ENCODE measurements around the gene DAND5. TPM values are rescaled to one million over a fixed set of nuclear protein-coding genes. Genes with fewer than 3 reads are reported as not detected.

Gene DAND5
- total and polyA plus RNA-seq, 2 of the 13 experiments (the other 11 are each of a cell fraction or from before 2014, with no cell fraction given), result 0.04 TPM; not detected in 1

DNA sequence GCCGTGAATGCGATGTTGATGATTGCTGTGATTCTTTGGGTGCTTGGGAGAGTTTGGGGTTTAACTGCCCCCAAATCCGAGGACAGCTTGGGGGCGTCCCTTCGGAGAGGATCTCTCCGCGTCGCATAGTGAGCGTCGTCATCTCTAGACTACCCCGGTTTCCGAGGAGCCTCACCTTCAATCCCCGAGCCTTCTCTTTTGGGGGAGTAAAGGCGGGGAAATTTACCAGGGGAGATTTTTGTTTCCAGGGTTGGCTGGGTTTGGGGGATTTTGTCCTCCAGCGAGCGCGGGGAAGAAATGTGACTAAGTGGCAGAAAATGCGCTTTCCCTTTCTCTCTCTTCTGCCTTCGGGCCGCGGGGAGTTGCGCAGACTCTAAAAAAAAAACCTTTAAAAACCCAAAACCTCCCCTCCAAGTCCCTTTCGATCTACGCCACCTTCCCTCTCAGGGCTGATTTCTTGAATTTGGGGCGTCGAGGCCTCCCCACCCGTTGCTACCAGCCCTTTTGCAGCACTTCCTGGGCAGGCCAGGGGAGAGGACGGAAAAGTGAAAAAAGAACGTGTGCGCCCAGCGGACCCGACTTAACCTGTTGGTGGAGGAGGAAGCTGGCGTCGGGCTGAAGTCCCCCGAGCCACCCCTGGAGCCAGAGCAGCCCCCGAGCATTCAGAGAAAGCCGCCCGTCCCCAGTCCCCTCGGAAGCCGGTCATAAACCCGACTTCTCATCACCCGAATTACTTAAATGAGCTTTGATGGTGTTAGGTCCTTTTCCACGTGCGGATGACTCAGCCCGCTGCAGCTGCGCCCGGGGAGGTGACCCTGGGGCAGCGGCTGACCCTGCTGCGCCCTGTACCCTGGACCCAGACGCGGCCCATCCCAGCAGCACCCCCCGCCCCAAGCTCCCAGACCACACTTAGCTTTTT, 43.6 kb downstream of the DAND5 start (continued):
- TF ChIP-seq, protein P1, sequence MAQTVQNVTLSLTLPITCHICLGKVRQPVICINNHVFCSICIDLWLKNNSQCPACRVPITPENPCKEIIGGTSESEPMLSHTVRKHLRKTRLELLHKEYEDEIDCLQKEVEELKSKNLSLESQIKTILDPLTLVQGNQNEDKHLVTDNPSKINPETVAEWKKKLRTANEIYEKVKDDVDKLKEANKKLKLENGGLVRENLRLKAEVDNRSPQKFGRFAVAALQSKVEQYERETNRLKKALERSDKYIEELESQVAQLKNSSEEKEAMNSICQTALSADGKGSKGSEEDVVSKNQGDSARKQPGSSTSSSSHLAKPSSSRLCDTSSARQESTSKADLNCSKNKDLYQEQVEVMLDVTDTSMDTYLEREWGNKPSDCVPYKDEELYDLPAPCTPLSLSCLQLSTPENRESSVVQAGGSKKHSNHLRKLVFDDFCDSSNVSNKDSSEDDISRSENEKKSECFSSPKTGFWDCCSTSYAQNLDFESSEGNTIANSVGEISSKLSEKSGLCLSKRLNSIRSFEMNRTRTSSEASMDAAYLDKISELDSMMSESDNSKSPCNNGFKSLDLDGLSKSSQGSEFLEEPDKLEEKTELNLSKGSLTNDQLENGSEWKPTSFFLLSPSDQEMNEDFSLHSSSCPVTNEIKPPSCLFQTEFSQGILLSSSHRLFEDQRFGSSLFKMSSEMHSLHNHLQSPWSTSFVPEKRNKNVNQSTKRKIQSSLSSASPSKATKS (CRISPR knock-in tag; IDR thresholded peaks at IDR 0.05), result no peak
- TF ChIP-seq SKI (IDR thresholded peaks at IDR 0.05; ENCODE audit: partially characterized antibody) (no peak), ARNTL (CRISPR knock-in tag; IDR thresholded peaks at IDR 0.05) (peak; percentile 88; the same call in 1 of the 2 replicates), YEATS4 (CRISPR knock-in tag; IDR thresholded peaks at IDR 0.05; ENCODE audit: borderline replicate concordance) (peak; percentile 62; the same call in 1 of the 2 replicates), ZC3H4 (CRISPR knock-in tag; IDR thresholded peaks at IDR 0.05; ENCODE audit: borderline replicate concordance) (no peak), ZFYVE20 (CRISPR knock-in tag; IDR thresholded peaks at IDR 0.05; ENCODE audit: borderline replicate concordance, low read depth) (no peak), ZFX (CRISPR knock-in tag; IDR thresholded peaks at IDR 0.05; ENCODE audit: low read depth) (peak; percentile 54; the same call in 1 of the 2 replicates), ZMYM4 (CRISPR knock-in tag; IDR thresholded peaks at IDR 0.05) (0 out of 2 replicates have a peak, but pooled peaks have one; percentile 21), ZNF253 (CRISPR knock-in tag; IDR thresholded peaks at IDR 0.05; ENCODE audit: borderline replicate concordance) (no peak), ETV6 (CRISPR knock-in tag; conservative IDR thresholded peaks at IDR 0.05) (no peak), CEBPB (IDR thresholded peaks at IDR 0.05; ENCODE audit: borderline replicate concordance, low read depth, low read length) (no peak), ZNF101 (CRISPR knock-in tag; IDR thresholded peaks at IDR 0.05; ENCODE audit: borderline replicate concordance, low read depth) (no peak)
- TF ChIP-seq, protein P2, sequence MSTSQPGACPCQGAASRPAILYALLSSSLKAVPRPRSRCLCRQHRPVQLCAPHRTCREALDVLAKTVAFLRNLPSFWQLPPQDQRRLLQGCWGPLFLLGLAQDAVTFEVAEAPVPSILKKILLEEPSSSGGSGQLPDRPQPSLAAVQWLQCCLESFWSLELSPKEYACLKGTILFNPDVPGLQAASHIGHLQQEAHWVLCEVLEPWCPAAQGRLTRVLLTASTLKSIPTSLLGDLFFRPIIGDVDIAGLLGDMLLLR (CRISPR knock-in tag; IDR thresholded peaks at IDR 0.05), result no peak
- TF ChIP-seq, protein P3, sequence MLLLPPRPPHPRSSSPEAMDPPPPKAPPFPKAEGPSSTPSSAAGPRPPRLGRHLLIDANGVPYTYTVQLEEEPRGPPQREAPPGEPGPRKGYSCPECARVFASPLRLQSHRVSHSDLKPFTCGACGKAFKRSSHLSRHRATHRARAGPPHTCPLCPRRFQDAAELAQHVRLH (CRISPR knock-in tag; IDR thresholded peaks at IDR 0.05; ENCODE audit: borderline replicate concordance, low read depth), result 0 out of 2 replicates have a peak, but pooled peaks have one; percentile 49
- TF ChIP-seq, protein P4, sequence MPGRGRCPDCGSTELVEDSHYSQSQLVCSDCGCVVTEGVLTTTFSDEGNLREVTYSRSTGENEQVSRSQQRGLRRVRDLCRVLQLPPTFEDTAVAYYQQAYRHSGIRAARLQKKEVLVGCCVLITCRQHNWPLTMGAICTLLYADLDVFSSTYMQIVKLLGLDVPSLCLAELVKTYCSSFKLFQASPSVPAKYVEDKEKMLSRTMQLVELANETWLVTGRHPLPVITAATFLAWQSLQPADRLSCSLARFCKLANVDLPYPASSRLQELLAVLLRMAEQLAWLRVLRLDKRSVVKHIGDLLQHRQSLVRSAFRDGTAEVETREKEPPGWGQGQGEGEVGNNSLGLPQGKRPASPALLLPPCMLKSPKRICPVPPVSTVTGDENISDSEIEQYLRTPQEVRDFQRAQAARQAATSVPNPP (CRISPR knock-in tag; IDR thresholded peaks at IDR 0.05), result no peak
- TF ChIP-seq, protein P5, sequence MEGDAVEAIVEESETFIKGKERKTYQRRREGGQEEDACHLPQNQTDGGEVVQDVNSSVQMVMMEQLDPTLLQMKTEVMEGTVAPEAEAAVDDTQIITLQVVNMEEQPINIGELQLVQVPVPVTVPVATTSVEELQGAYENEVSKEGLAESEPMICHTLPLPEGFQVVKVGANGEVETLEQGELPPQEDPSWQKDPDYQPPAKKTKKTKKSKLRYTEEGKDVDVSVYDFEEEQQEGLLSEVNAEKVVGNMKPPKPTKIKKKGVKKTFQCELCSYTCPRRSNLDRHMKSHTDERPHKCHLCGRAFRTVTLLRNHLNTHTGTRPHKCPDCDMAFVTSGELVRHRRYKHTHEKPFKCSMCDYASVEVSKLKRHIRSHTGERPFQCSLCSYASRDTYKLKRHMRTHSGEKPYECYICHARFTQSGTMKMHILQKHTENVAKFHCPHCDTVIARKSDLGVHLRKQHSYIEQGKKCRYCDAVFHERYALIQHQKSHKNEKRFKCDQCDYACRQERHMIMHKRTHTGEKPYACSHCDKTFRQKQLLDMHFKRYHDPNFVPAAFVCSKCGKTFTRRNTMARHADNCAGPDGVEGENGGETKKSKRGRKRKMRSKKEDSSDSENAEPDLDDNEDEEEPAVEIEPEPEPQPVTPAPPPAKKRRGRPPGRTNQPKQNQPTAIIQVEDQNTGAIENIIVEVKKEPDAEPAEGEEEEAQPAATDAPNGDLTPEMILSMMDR (CRISPR knock-in tag; IDR thresholded peaks at IDR 0.05), result no peak
- TF ChIP-seq, protein P6, sequence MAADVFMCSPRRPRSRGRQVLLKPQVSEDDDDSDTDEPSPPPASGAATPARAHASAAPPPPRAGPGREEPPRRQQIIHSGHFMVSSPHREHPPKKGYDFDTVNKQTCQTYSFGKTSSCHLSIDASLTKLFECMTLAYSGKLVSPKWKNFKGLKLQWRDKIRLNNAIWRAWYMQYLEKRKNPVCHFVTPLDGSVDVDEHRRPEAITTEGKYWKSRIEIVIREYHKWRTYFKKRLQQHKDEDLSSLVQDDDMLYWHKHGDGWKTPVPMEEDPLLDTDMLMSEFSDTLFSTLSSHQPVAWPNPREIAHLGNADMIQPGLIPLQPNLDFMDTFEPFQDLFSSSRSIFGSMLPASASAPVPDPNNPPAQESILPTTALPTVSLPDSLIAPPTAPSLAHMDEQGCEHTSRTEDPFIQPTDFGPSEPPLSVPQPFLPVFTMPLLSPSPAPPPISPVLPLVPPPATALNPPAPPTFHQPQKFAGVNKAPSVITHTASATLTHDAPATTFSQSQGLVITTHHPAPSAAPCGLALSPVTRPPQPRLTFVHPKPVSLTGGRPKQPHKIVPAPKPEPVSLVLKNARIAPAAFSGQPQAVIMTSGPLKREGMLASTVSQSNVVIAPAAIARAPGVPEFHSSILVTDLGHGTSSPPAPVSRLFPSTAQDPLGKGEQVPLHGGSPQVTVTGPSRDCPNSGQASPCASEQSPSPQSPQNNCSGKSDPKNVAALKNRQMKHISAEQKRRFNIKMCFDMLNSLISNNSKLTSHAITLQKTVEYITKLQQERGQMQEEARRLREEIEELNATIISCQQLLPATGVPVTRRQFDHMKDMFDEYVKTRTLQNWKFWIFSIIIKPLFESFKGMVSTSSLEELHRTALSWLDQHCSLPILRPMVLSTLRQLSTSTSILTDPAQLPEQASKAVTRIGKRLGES (CRISPR knock-in tag; IDR thresholded peaks at IDR 0.05; ENCODE audit: borderline replicate concordance), result no peak

Measured in HepG2 (cell line).